DOHH2 (cell line): Measurements from ENCODE around the gene IFNG-AS1.

Source experiments
- CTCF ChIP-seq: fragments of 200-600 bp; sonication (generic); IDR thresholded peaks from one replicate; pipeline ENCODE4 v1.5.1; 2014; ENCODE audit warnings: antibody characterized with exemption, mild to moderate bottlenecking, low read depth, low read length; ENCODE audit not compliant: poor library complexity, severe bottlenecking
- EZH2phosphoT487 ChIP-seq: fragments of 200-600 bp; sonication (generic); IDR thresholded peaks from 2 replicates; pipeline ENCODE4 v1.6.1; 2017; ENCODE audit warnings: borderline replicate concordance, mild to moderate bottlenecking, antibody characterized with exemption, low read length, moderate library complexity, mixed read lengths

DNA sequence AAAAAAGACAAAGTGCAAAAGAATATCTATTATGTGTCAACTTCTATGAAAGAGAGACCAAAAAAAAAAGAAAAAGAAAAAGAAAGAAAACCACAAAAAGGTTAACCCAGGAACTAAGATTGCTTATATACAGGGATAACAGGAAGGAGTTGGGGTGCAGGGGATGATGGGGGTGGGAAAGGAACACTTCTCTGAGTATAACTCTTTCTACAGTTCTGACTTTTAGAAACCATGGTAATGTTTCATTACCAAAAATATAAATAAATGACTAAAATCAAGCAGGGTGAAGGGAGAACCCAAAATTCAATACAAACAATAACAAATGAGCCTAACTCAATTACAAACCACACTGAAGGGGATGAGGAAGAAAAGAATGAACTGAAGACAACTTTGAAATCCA lies 9.1 kb downstream of the IFNG-AS1 start:
- TF ChIP-seq CTCF (no peak), EZH2phosphoT487 (no peak)
